WI38 (cell line): ENCODE results near the gene EFL1.
"Not testable (repeated sequence)": the region's sequence is repeated elsewhere in the genome, so short reads cannot be mapped to it uniquely, and the experiment has no call there.

ENCODE experiments used
- H3K4me3 ChIP-seq: 2 replicates; pipeline ENCODE4 v1.5.1; 2011; ENCODE audit warnings: low read depth, mild to moderate bottlenecking, control low read depth, low read length
- TF ChIP-seq, protein P1 (sequence below): IDR thresholded peaks from 2 replicates; pipeline ENCODE4 v1.5.1; 2012; ENCODE audit warnings: low read depth, mild to moderate bottlenecking, control low read depth, low read length

Gene EFL1

GRCh38 chr15:82262422-82263026, at the start of gene EFL1, which contains the start of gene SAXO2:
Gene EFL1, minus strand, starts transcription at chr15:82262734. Its CDS starts 956 bp downstream, at chr15:82261778.
Gene SAXO2, plus strand, starts transcription at chr15:82262818. Its CDS starts 62 bp downstream, at chr15:82262880.
- TF ChIP-seq, protein P1, sequence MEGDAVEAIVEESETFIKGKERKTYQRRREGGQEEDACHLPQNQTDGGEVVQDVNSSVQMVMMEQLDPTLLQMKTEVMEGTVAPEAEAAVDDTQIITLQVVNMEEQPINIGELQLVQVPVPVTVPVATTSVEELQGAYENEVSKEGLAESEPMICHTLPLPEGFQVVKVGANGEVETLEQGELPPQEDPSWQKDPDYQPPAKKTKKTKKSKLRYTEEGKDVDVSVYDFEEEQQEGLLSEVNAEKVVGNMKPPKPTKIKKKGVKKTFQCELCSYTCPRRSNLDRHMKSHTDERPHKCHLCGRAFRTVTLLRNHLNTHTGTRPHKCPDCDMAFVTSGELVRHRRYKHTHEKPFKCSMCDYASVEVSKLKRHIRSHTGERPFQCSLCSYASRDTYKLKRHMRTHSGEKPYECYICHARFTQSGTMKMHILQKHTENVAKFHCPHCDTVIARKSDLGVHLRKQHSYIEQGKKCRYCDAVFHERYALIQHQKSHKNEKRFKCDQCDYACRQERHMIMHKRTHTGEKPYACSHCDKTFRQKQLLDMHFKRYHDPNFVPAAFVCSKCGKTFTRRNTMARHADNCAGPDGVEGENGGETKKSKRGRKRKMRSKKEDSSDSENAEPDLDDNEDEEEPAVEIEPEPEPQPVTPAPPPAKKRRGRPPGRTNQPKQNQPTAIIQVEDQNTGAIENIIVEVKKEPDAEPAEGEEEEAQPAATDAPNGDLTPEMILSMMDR, result no peak
- H3K4me3 ChIP-seq, result peak within 1 kb of the TSS; percentile 81

DNA sequence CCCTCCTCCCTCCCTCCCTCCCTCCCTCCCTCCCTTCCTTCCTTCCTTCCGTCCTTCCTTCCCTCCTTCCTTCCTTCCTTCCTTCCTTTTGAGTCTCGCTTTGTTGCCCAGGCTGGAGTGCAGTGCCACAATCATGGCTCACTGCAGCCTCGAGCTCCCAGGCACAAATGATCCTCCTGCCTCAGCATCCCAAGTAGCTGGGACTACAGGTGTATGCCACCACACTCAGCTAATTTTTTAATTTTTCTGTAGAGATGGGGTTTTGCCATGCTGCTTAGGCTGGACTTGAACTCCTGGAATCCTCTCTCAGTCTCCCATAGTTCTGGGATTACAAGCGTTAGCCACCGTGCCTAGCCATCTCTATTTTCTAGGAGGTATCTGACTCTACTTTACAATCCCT, 48.8 kb upstream of the EFL1 start:
- not testable (repeated sequence) for H3K4me3 ChIP-seq

GRCh38 chr15:82309802-82310201, 47.3 kb upstream of the EFL1 start:
- TF ChIP-seq, protein P1, result no peak

GRCh38 chr15:82307714-82308081, 45.2 kb upstream of the EFL1 start:
- TF ChIP-seq, protein P1, result no peak
- no peak overlapping the region for H3K4me3 ChIP-seq

More at GRCh38 chr15:82309802-82310201, 47.3 kb upstream of the EFL1 start:
- H3K4me3 ChIP-seq, result no peak overlapping the region

DNA sequence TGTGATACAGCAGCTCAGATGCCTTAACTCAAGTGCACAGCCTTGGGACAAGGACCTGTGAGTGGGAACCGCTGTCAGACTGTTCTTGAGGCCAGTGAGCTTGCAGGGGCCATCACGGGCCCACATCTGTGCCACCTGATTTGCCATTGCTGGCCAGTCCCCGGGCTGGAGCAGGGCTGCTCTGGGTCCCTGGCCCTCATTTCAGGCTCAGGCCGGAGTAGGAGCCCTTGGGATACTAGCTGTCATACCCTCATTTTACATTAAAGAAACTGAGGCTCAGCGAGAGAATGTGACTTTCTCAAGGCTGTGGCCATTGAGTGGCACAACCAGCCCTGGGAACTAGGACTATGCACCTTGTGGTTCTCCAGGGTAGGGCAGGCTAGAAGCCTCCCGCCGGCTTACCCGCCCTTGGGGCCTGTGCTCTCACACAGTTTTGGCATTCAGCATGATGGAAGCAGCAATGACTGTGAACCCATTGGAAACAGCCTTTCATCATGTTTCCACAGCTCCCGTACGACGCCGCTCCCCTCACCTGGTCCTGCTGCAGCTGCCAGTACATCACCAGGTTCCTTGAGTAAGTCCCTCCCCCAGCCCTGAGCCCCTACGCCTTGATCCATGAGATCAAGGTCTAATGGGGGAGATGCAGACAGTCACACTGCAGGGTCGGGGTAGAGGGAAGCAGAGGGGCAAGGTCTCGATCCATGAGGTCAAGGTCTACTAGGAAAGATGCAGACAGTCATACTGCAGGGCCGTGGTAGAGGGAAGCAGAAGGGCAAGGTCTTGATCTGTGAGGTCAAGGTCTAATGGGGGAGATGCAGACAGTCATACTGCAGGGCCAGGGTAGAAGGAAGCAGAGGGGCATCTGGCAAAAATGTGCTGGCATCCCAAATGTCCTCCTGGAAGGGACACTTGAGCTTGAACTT, 44.5 kb upstream of the EFL1 start:
- TF ChIP-seq, protein P1, result no peak
- no peak overlapping the region for H3K4me3 ChIP-seq

GRCh38 chr15:82305621-82306048, 43.1 kb upstream of the EFL1 start:
- TF ChIP-seq, protein P1, result no peak
- no peak overlapping the region for H3K4me3 ChIP-seq

GRCh38 chr15:82304778-82305090, 42.2 kb upstream of the EFL1 start:
- no peak overlapping the region for H3K4me3 ChIP-seq
- TF ChIP-seq, protein P1, result no peak
